Measurements from ENCODE around the gene TSPAN15.

TSPAN15 gene

DNA sequence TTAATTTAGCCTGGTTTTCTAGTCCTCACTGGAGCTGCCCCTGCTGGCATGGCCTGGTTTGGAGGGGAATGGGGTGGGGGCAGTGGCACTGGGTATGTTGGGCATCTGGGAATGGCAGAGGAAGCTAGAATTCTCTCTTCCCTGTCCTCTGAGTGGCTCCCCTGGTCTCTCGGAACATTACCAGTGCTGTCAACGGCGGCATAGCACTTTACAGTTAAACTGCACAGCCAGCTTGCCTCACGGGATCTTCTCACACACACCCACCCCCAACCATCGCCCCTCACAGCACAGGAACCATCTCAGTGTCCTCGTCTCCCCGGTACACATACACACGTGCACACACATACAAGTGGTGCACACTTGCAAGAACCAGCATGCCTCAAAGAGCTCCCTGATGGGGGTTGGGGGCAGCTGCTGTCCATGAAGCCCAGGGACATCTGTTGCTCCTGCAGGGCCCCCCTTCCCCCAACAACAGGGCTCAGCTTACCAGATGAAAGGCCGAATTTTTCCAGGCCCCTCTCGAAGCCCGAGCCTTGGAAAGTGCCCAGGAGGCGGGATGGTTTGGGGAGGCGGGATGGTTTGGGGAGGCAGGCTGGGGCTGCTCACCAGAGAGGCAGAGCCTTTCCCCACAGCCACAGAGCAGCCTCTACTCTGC, 41.0 kb downstream of the TSPAN15 start:
- Histone ChIP-seq H3K9me2 (ENCODE audit: low read depth, low read length) (no peaks in the 10 kb centered on the region), H3K27ac (ENCODE audit: low read depth, low read length, poor library complexity, severe bottlenecking) (no peak overlapping the region), H3K27me3 (ENCODE audit: insufficient read depth, low read length) (peaks cover 6% of the 10 kb centered on the region), H3K4me2 (ENCODE audit: low read length) (no peak overlapping the region), H3F3A (ENCODE audit: insufficient read depth, low read length) (no peaks in the 10 kb centered on the region), H3K36me3 (ENCODE audit: insufficient read depth, low read length) (no peaks in the 10 kb centered on the region; the same call in 1 of the 2 replicates), H3K9ac (ENCODE audit: low read length) (no peak overlapping the region), H2AFZ (ENCODE audit: low read length) (no peak overlapping the region), H3K4me1 (ENCODE audit: insufficient read depth, low read length, severe bottlenecking) (no peaks in the 10 kb centered on the region), H4K20me1 (ENCODE audit: insufficient read depth, low read length) (no peaks in the 10 kb centered on the region), H3K4me3 (ENCODE audit: low read depth, low read length, poor library complexity, severe bottlenecking) (no peak overlapping the region), H3K9me3 (ENCODE audit: low read length) (0 out of 2 replicates have a peak, but pooled peaks cover 3% of the 10 kb centered on the region), H3K79me2 (ENCODE audit: insufficient read depth, low read length) (no peaks in the 10 kb centered on the region)
- TF ChIP-seq, protein P1, sequence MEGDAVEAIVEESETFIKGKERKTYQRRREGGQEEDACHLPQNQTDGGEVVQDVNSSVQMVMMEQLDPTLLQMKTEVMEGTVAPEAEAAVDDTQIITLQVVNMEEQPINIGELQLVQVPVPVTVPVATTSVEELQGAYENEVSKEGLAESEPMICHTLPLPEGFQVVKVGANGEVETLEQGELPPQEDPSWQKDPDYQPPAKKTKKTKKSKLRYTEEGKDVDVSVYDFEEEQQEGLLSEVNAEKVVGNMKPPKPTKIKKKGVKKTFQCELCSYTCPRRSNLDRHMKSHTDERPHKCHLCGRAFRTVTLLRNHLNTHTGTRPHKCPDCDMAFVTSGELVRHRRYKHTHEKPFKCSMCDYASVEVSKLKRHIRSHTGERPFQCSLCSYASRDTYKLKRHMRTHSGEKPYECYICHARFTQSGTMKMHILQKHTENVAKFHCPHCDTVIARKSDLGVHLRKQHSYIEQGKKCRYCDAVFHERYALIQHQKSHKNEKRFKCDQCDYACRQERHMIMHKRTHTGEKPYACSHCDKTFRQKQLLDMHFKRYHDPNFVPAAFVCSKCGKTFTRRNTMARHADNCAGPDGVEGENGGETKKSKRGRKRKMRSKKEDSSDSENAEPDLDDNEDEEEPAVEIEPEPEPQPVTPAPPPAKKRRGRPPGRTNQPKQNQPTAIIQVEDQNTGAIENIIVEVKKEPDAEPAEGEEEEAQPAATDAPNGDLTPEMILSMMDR (IDR thresholded peaks at IDR 0.05; ENCODE audit: low read length) = no peak
- no peak for TF ChIP-seq EZH2 (IDR thresholded peaks at IDR 0.05; ENCODE audit: borderline replicate concordance, low read length)

DNA sequence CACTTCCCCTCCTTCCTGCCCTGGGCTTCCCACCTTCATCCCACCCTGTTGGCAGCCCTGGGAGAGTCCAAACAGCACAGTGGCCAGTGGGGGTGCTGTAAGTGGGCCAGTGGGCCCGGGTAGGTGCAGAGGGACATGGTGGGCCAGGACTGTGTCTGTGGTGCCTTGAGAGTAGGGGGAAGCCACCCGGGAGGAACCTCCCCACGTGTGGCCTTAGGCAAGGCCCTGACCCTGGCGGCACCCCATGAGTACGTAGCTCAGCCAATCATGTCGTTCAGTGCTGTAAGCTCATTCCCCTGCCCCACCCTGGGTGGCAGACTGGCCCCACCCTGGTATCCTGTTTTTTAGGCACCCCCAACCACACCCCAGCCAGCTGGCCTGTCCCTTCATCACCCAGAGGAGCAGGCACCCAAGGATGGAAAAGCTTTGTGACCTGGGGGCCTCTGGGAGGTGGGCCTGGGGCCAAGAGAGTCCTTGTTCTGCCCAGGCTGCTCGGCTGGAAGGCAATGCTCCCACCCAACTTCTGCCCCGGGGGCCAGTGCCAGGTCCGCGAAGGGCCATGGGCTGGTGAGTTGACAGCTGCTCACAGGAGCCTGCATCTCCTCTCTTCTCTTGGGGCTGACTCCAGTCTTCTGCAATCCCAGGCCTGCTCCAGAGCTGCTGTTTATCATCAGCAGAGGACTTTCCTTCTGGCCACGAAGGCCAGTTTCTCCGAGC, 41.6 kb downstream of the TSPAN15 start:
- no peaks in the 10 kb centered on the region for H3K79me2 ChIP-seq (ENCODE audit: insufficient read depth, low read length)
- TF ChIP-seq, protein P1 (IDR thresholded peaks at IDR 0.05; ENCODE audit: low read length) = no peak
- no peak for TF ChIP-seq EZH2 (IDR thresholded peaks at IDR 0.05; ENCODE audit: borderline replicate concordance, low read length)
- no peaks in the 10 kb centered on the region for H3K9me2 ChIP-seq (ENCODE audit: low read depth, low read length)
- H2AFZ ChIP-seq (ENCODE audit: low read length) = no peak overlapping the region
- H3K9ac ChIP-seq (ENCODE audit: low read length) = no peak overlapping the region
- no peaks in the 10 kb centered on the region for H3F3A ChIP-seq (ENCODE audit: insufficient read depth, low read length)
- peaks cover 6% of the 10 kb centered on the region for H3K27me3 ChIP-seq (ENCODE audit: insufficient read depth, low read length)
- H4K20me1 ChIP-seq (ENCODE audit: insufficient read depth, low read length) = no peaks in the 10 kb centered on the region
- 0 out of 2 replicates have a peak, but pooled peaks cover 1% of the 10 kb centered on the region for H3K9me3 ChIP-seq (ENCODE audit: low read length)
- H3K4me2 ChIP-seq (ENCODE audit: low read length) = no peak overlapping the region
- H3K27ac ChIP-seq (ENCODE audit: low read depth, low read length, poor library complexity, severe bottlenecking) = no peak overlapping the region
- no peaks in the 10 kb centered on the region; the same call in 1 of the 2 replicates for H3K36me3 ChIP-seq (ENCODE audit: insufficient read depth, low read length)
- H3K4me3 ChIP-seq (ENCODE audit: low read depth, low read length, poor library complexity, severe bottlenecking) = no peak overlapping the region
- H3K4me1 ChIP-seq (ENCODE audit: insufficient read depth, low read length, severe bottlenecking) = no peaks in the 10 kb centered on the region

DNA sequence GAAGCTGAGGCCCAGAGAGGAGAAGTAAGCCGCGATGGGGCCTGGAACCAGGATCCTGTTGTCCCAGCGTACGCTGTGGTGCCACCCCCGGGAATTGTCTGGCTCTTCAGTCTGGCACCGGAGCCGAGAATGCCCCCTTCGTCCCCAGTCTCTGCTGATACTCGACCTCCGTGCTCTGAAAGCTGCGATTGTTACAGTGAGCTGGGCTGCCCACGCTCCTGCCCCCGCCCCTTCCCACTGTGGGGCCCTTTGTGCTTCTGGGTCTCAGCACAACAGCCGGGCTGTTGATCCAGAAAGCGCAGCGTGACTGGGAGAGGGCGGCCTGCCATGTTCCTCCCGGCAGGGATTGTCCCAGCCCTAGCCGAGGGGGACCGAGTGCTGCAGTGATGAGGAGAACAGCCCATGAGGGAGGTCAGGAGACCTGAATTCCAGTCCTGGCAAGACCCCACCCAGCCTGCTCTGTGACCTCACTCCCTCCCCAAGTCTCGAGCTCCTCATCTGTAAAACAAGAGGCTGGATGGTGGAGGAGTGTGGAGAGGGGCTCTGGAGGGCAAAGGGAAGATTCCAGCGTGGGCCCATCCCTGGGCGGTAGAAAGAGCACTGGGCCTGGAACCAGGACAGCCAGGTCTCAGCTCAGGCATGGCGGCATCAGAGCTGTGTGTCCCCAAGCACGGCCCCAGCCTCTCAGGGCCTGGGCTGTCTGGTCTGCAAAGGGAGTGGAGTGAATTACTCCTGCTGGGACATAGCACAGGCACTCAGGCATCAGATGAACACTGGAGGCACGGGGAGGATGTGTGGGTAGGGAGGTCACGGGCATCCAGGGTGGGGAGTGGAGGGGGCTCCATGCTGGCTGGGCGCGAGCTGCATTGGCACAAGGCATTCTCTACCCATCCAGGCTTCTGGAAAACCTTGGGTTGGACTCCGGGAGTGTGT, 43.6 kb downstream of the TSPAN15 start:
- H3K9ac ChIP-seq (ENCODE audit: low read length) = no peak overlapping the region
- TF ChIP-seq EZH2 (IDR thresholded peaks at IDR 0.05; ENCODE audit: borderline replicate concordance, low read length) = no peak
- TF ChIP-seq, protein P1 (IDR thresholded peaks at IDR 0.05; ENCODE audit: low read length) = no peak
- no peaks in the 10 kb centered on the region for H3K9me3 ChIP-seq (ENCODE audit: low read length)
- no peak overlapping the region for H3K4me3 ChIP-seq (ENCODE audit: low read depth, low read length, poor library complexity, severe bottlenecking)
- no peaks in the 10 kb centered on the region for H4K20me1 ChIP-seq (ENCODE audit: insufficient read depth, low read length)
- H3K79me2 ChIP-seq (ENCODE audit: insufficient read depth, low read length) = no peaks in the 10 kb centered on the region
- peaks cover 12% of the 10 kb centered on the region for H3K27me3 ChIP-seq (ENCODE audit: insufficient read depth, low read length)
- no peak overlapping the region for H3K4me2 ChIP-seq (ENCODE audit: low read length)
- no peaks in the 10 kb centered on the region for H3K9me2 ChIP-seq (ENCODE audit: low read depth, low read length)
- H3K4me1 ChIP-seq (ENCODE audit: insufficient read depth, low read length, severe bottlenecking) = no peaks in the 10 kb centered on the region
- H3K27ac ChIP-seq (ENCODE audit: low read depth, low read length, poor library complexity, severe bottlenecking) = no peak overlapping the region
- H3F3A ChIP-seq (ENCODE audit: insufficient read depth, low read length) = no peaks in the 10 kb centered on the region
- H3K36me3 ChIP-seq (ENCODE audit: insufficient read depth, low read length) = no peaks in the 10 kb centered on the region
- no peak overlapping the region for H2AFZ ChIP-seq (ENCODE audit: low read length)
